Right lobe of liver (tissue), 6 donors: Measurements from ENCODE around the gene AIF1. TPM values are rescaled to one million over a fixed set of nuclear protein-coding genes. Genes with fewer than 3 reads are reported as not detected.
A peak's percentile ranks its signal among the peaks of the same experiment; 100 is the strongest.

ENCODE experiments used
- ATAC-seq, 4 donors: fragments of 200-7000 bp; cut with Tn5 transposase; one replicate each; pipeline ENCODE4 v1.9.1; 2020; ENCODE audit warnings: mild to moderate bottlenecking in 4 of 4, moderate library complexity in 4 of 4
- DNase-seq, 3 donors: peaks; one replicate each; pipeline ENCODE4 v3.0.0-alpha.2; 2020
- H3K27ac ChIP-seq, 3 donors: fragments of 200-600 bp; one replicate each; pipeline ENCODE4 v1.8.0; 2022
- H3K27me3 ChIP-seq, 2 donors: fragments of 200-600 bp; one replicate each; pipeline ENCODE4 v1.8.0; 2022
- H3K36me3 ChIP-seq, 4 donors: fragments of 200-600 bp; sonication (generic) in 1 of 4; one replicate each; pipeline versions ENCODE4 v1.5.1 to v1.8.0; 2017 to 2022; ENCODE audit warnings: control low read depth in 1 of 4
- H3K4me1 ChIP-seq, 4 donors: fragments of 200-600 bp; sonication (generic) in 1 of 4; one replicate each; pipeline versions ENCODE4 v1.5.1 to v1.8.0; 2017 to 2022; ENCODE audit warnings: control low read depth in 1 of 4
- H3K4me3 ChIP-seq, 3 donors: fragments of 200-600 bp; one replicate each; pipeline ENCODE4 v1.8.0; 2022
- H3K9me3 ChIP-seq, 4 donors: fragments of 200-600 bp; sonication (generic) in 1 of 4; one replicate each; pipeline versions ENCODE4 v1.5.1 to v1.8.0; 2017 to 2022; ENCODE audit warnings: control low read depth in 1 of 4
- POLR2A ChIP-seq: fragments of 450-650 bp; IDR thresholded peaks from one replicate; pipeline ENCODE4 v1.6.1; 2017; ENCODE audit warnings: antibody characterized with exemption, mild to moderate bottlenecking
- WGBS: methylation state at CpG from one replicate; pipeline ENCODE4 v1.1.6; 2018; ENCODE audit warnings: low coverage, low lambda C conversion rate; ENCODE audit not compliant: insufficient coverage; ENCODE audit errors: missing lambda C conversion rate; 5-methylcytosine and 5-hydroxymethylcytosine counted together
- intact Hi-C, 2 donors: fragments of 100-400 bp; cut with DNase I; formaldehyde crosslinking; loops; one replicate each; pipeline versions ENCODE4 v1.11.2 to v1.14.1; 2022
- total RNA-seq, 6 experiments: library from RNA; depleted of rRNA in 2 of 6; stranded (reverse); fragments of >200 nt in 2 of 6; fragmentation: NEBNext Ultra II Directional in 3 of 6; extraction: Animal tissue kit (Norgen Biotek cat#: 25700) in 3 of 6; gene quantifications; one replicate each; pipeline versions ENCODE4 v1.1.0 to v1.2.4, GENCODE V29; 2016 to 2023
- TF ChIP-seq, protein P1 (sequence below), 4 donors: fragments of 200-600 bp in 3 of 4; fragments of 450-650 bp in 1 of 4; IDR thresholded peaks; one replicate each; pipeline versions ENCODE4 v1.5.1 to v1.8.0; 2016 to 2022; ENCODE audit warnings: antibody characterized with exemption in 4 of 4, mild to moderate bottlenecking in 2 of 4
- donor health status: DM: no; HTN: yes; CAD: no.
- donor health status: DM: no; HTN: no; CAD: no.
- donor health status: DM: no; HTN: no; CAD: no.
- donor health status: DM: no; HTN: yes; CAD: no.
- donor health status: DM: no; HTN: yes; CAD: no.

The AIF1 gene
- total RNA-seq, 6 experiments from 2014 or later: 6.7 to 28.5 (median 13.0) TPM

DNA sequence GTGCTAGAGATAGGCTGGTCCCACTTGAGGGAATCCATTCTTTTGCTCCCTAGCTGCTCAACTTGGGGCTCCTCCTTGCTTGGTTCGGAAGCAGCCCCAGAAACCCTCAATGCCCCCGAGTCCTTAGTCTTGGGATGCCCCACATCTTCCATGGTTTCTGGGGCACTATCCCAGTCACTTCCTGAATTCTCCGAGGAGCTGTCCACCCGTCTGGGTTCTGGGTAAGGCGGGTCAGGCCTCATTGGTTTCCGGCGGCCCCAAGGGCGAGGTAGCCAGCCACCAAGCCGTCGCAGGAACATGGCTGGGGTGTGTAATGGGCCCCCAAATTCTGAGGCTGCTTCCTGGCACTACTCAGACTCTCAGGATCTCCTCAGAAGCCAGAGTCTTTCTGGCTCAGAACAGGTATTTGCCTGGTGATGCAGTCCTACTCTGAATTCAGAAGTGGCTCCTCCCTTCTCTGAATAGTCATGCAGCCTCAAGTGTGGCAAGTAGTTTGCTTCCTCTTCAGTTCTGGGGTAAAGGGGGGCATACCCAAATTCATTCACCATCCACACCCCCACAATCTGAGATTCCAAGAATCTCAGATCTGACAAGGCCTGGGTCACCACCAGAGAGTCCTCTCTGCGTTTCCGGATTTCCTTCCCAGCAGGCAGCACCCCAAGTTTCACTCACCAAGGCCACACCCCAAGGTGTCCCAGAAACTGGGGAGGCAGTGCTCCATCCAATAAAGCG, 44.8 kb downstream of the AIF1 start:
- WGBS: 33% methylated on average over 4 of the region's 13 CpGs
- H3K4me1 ChIP-seq: peaks cover 1 to 57% (median 20%) of the 10 kb centered on the region in 4 donors
- H3K4me3 ChIP-seq: peak overlapping the region; percentile 51 to 89 (median 73)
- peak overlapping the region; percentile 59 to 79 (median 64) for H3K27ac ChIP-seq
- no peaks in the 10 kb centered on the region for H3K9me3 ChIP-seq
- ATAC-seq: peak in 1 of 4 donors; percentile 1
- no peaks in the 10 kb centered on the region for H3K27me3 ChIP-seq
- intact Hi-C loops: no loop called here
- TF ChIP-seq, protein P1, sequence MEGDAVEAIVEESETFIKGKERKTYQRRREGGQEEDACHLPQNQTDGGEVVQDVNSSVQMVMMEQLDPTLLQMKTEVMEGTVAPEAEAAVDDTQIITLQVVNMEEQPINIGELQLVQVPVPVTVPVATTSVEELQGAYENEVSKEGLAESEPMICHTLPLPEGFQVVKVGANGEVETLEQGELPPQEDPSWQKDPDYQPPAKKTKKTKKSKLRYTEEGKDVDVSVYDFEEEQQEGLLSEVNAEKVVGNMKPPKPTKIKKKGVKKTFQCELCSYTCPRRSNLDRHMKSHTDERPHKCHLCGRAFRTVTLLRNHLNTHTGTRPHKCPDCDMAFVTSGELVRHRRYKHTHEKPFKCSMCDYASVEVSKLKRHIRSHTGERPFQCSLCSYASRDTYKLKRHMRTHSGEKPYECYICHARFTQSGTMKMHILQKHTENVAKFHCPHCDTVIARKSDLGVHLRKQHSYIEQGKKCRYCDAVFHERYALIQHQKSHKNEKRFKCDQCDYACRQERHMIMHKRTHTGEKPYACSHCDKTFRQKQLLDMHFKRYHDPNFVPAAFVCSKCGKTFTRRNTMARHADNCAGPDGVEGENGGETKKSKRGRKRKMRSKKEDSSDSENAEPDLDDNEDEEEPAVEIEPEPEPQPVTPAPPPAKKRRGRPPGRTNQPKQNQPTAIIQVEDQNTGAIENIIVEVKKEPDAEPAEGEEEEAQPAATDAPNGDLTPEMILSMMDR (IDR thresholded peaks at IDR 0.05): no peak
- TF ChIP-seq POLR2A: no peak
- DNase-seq: no peak
- peaks cover 0 to 5% (median 1%) of the 10 kb centered on the region in 4 donors for H3K36me3 ChIP-seq

DNA sequence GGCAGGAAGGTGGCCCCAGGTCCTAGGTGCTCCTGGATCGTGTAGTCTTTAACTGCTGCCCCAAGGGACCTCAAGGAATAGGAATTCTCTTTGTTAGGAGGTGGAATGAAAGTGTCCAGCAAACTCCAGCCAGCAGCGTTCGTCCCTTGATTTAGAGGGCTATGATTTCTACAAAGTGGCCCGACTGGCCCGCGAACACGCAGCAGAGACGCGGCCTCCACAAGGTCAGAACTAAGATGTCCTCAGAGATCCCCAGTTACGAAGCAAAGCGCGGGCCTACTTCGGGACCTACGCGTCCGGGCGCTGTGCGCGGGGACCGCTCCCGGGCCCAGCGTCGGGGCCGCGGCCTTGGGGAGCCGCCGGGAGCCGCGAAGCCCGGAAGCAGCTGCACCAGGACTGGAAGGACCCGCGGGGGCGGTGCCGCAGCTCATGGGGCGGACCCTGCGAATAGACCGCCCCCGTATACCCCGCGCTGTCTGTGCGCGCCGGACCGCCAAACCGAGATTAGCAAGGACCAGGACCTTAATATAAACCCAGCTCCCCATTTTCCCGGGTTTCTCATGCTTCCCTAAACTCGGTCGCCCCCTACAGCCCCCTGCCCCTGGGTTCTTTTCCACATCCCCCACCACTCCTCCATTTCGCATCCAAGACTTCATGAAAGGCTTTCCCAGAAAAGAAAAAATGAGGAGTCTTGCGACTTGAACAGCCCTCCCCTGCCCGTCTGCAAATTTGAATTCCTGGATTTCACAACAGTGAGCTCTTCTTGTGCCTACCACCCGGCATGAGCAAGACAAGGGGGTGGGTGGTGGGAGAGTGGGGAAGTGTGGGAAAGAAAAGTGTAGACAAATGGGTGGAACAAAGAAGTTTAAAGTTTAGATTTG, 45.6 kb downstream of the AIF1 start, which contains the start of gene C6orf47:
TSS of gene C6orf47 (minus strand) at position 398 of the 881 bp plus-strand sequence. CDS start 831 bp downstream, outside the sequence.
- Histone ChIP-seq H3K4me3 (peak within 1 kb of the TSS; percentile 51 to 89 (median 73)), H3K27ac (peak within 1 kb of the TSS; percentile 59 to 79 (median 64)), H3K27me3 (no peaks in the 10 kb centered on the region), H3K9me3 (no peaks in the 10 kb centered on the region), H3K4me1 (peaks cover 1 to 49% (median 18%) of the 10 kb centered on the region in 4 donors), H3K36me3 (peaks cover 0 to 5% (median 1%) of the 10 kb centered on the region in 4 donors)
- ATAC-seq (peak; percentile 68 to 84 (median 78)), DNase-seq (peak; percentile 87 to 90 (median 90))
- intact Hi-C loops: no loop called here
- peak; percentile 79 for TF ChIP-seq POLR2A
- TF ChIP-seq, protein P1 (IDR thresholded peaks at IDR 0.05): no peak
- 3% methylated on average over 9 of the region's 52 CpGs for WGBS

DNA sequence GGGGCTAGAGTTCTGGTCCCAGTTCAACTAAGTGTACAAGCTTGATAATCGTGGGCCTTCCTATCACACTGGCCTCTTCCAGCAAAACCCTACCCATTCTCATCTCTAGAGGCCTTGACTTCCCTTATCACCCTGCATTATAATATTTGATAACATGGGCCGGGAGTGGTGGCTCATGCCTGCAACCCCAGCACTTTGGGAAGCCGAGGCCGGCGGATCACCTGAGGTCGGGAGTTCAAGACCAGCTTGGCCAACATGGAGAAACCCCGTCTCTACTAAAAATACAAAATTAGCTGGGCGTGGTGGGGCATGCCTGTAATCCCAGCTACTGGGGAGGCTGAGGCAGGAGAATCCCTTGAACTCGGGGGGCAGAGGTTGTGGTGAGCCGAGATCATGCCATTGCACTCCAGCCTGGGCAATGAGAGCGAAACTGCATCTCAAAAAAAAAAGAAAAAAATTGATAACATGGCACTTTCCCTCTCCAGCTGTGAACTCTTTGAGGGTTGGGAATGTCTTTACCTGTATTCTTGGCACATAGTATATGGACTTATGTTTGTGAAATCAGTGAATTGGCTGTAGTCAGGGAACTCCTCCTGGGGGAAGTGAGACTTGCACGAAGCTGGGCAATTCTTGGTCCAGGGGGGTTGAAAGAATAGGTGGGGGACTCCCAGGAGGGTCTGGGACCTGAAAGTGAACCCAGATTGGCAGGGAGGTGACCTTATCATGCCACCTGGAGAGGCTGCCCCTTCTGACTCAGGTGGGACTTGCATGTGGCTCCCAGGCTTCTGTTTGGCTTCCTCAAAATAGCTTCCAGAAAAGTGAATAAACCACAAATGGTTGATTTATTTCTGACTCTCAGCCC, 46.5 kb downstream of the AIF1 start:
- Histone ChIP-seq H3K36me3 (peaks cover 0 to 5% (median 1%) of the 10 kb centered on the region in 4 donors), H3K27ac (peak overlapping the region in 2 of 3 donors; percentile 64 to 79), H3K9me3 (no peaks in the 10 kb centered on the region), H3K4me1 (peaks cover 1 to 42% (median 14%) of the 10 kb centered on the region in 4 donors), H3K27me3 (no peaks in the 10 kb centered on the region), H3K4me3 (peak overlapping the region in 1 of 3 donors; percentile 89)
- ATAC-seq (no peak), DNase-seq (no peak)
- no peak for TF ChIP-seq POLR2A
- TF ChIP-seq, protein P1 (IDR thresholded peaks at IDR 0.05): no peak
- 63% methylated on average over 6 of the region's 12 CpGs for WGBS
- intact Hi-C loops: no loop called here
